Neural progenitor cell (in vitro differentiated cells): ENCODE measurements around the gene TMUB1. TPM values are rescaled to one million over a fixed set of nuclear protein-coding genes. Genes with fewer than 3 reads are reported as not detected.
A peak's percentile ranks its signal among the peaks of the same experiment; 100 is the strongest.

Experiments used
- DNase-seq: peaks from one replicate; pipeline ENCODE4 v3.0.0-alpha.2; 2016; ENCODE audit warnings: low spot score
- H2AFZ ChIP-seq: fragments of 200-600 bp; sonication (generic); replicated peaks from 2 replicates; pipeline ENCODE4 v1.6.1; 2016; ENCODE audit warnings: antibody characterized with exemption
- H3F3A ChIP-seq: fragments of 200-600 bp; sonication (generic); 2 replicates; pipeline ENCODE4 v1.6.1; 2016; ENCODE audit warnings: antibody characterized with exemption, low read depth
- H3K27ac ChIP-seq: fragments of 200-600 bp; sonication (generic); 2 replicates; pipeline ENCODE4 v1.5.1; 2016; ENCODE audit warnings: mild to moderate bottlenecking
- H3K27me3 ChIP-seq: fragments of 200-600 bp; sonication (generic); 2 replicates; pipeline ENCODE4 v1.6.1; 2016; ENCODE audit warnings: mild to moderate bottlenecking, moderate library complexity
- H3K36me3 ChIP-seq: fragments of 200-600 bp; sonication (generic); 2 replicates; pipeline ENCODE4 v1.5.1; 2016
- H3K4me1 ChIP-seq: fragments of 200-600 bp; sonication (generic); 2 replicates; pipeline ENCODE4 v1.6.1; 2016; ENCODE audit warnings: mixed run types
- H3K4me2 ChIP-seq: fragments of 200-600 bp; sonication (generic); 2 replicates; pipeline ENCODE4 v1.6.1; 2016
- H3K4me3 ChIP-seq: fragments of 200-600 bp; sonication (generic); 2 replicates; pipeline ENCODE4 v1.5.1; 2016
- H3K79me2 ChIP-seq: fragments of 200-600 bp; sonication (generic); 2 replicates; pipeline ENCODE4 v1.6.1; 2016; ENCODE audit warnings: low read depth
- H3K9ac ChIP-seq: fragments of 200-600 bp; sonication (generic); 2 replicates; pipeline ENCODE4 v1.6.1; 2016
- H3K9me3 ChIP-seq: fragments of 200-600 bp; sonication (generic); 2 replicates; pipeline ENCODE4 v1.5.1; 2016; ENCODE audit warnings: low read depth
- H4K20me1 ChIP-seq: fragments of 200-600 bp; sonication (generic); 2 replicates; pipeline ENCODE4 v1.6.1; 2016; ENCODE audit warnings: low read depth
- H3K27ac Mint-ChIP-seq: 3 replicates; pipeline ENCODE4 v1.8.0; 2021; ENCODE audit warnings: mixed read lengths
- H3K27me3 Mint-ChIP-seq: 2 replicates; pipeline ENCODE4 v1.8.0; 2022; ENCODE audit warnings: low read depth, mild to moderate bottlenecking, inconsistent platforms, moderate library complexity, mixed read lengths; ENCODE audit not compliant: insufficient read depth
- H3K36me3 Mint-ChIP-seq: 3 replicates; pipeline ENCODE4 v1.8.0; 2021; ENCODE audit warnings: mixed read lengths
- H3K4me1 Mint-ChIP-seq: 3 replicates; pipeline ENCODE4 v1.8.0; 2021; ENCODE audit warnings: mixed read lengths
- H3K4me3 Mint-ChIP-seq: 3 replicates; pipeline ENCODE4 v1.8.0; 2021; ENCODE audit warnings: mild to moderate bottlenecking, moderate library complexity, mixed read lengths
- H3K9me3 Mint-ChIP-seq: 3 replicates; pipeline ENCODE4 v1.8.0; 2020; ENCODE audit warnings: mixed read lengths
- CTCF ChIP-seq: fragments of 200-600 bp; sonication (generic); IDR thresholded peaks from 2 replicates; pipeline ENCODE4 v1.5.1; 2017; ENCODE audit warnings: antibody characterized with exemption, mild to moderate bottlenecking
- EZH2 ChIP-seq: fragments of 200-600 bp; sonication (generic); IDR thresholded peaks from 2 replicates; pipeline ENCODE4 v1.6.1; 2017; ENCODE audit warnings: antibody characterized with exemption, mild to moderate bottlenecking, moderate library complexity
- EZH2phosphoT487 ChIP-seq: fragments of 200-600 bp; sonication (generic); IDR thresholded peaks from 2 replicates; pipeline ENCODE4 v1.6.1; 2017; ENCODE audit warnings: antibody characterized with exemption
- total RNA-seq: library from RNA; depleted of rRNA; stranded (reverse); fragments of >200 nt; gene quantifications from 2 replicates; pipeline ENCODE4 v1.2.3, GENCODE V29; 2015; ENCODE audit warnings: low replicate concordance

TMUB1 gene
- total RNA-seq, 1 donor from 2014 or later = 6.0 TPM

GRCh38 chr7:151057989-151058780 lies 25.1 kb downstream of the TMUB1 start:
- no peak overlapping the region for H3K27ac ChIP-seq
- Mint-ChIP-seq H3K27me3 (peaks cover 16% of the 10 kb centered on the region), H3K27ac (peak overlapping the region; percentile 94), H3K4me1 (peaks cover 46% of the 10 kb centered on the region), H3K4me3 (peak overlapping the region; percentile 94), H3K9me3 (no peaks in the 10 kb centered on the region), H3K36me3 (no peaks in the 10 kb centered on the region)
- H3K9me3 ChIP-seq = no peaks in the 10 kb centered on the region
- peaks cover 39% of the 10 kb centered on the region for H4K20me1 ChIP-seq
- H3K27me3 ChIP-seq = peaks cover 37% of the 10 kb centered on the region
- no peak overlapping the region for H3K9ac ChIP-seq
- peak; percentile 99 for DNase-seq
- H3K4me3 ChIP-seq = peak overlapping the region; percentile 77
- peak overlapping the region; percentile 60 for H2AFZ ChIP-seq
- no peaks in the 10 kb centered on the region for H3K36me3 ChIP-seq
- H3K4me1 ChIP-seq = peaks cover 45% of the 10 kb centered on the region
- TF ChIP-seq CTCF (no peak), EZH2 (no peak)
- peaks cover 7% of the 10 kb centered on the region for H3K79me2 ChIP-seq
- H3F3A ChIP-seq = peaks cover 40% of the 10 kb centered on the region
- peak overlapping the region; percentile 99 for H3K4me2 ChIP-seq

GRCh38 chr7:151057506-151057988 lies 25.7 kb downstream of the TMUB1 start, which contains the start of gene CDK5:
CDK5 (minus strand) TSS chr7:151057897; CDS start chr7:151057848, 49 bp downstream.
- TF ChIP-seq EZH2phosphoT487 = peak; percentile 3
- no peak for TF ChIP-seq CTCF
- Histone ChIP-seq H3K27ac (no peak within 1 kb of the TSS), H2AFZ (peak within 1 kb of the TSS; percentile 60), H3K4me1 (peaks cover 41% of the 10 kb centered on the region), H3K9ac (no peak within 1 kb of the TSS), H3K4me2 (peak within 1 kb of the TSS; percentile 99), H3K9me3 (no peaks in the 10 kb centered on the region), H4K20me1 (peaks cover 37% of the 10 kb centered on the region), H3K36me3 (no peaks in the 10 kb centered on the region), H3K27me3 (peaks cover 33% of the 10 kb centered on the region), H3K4me3 (peak within 1 kb of the TSS; percentile 77), H3F3A (peaks cover 34% of the 10 kb centered on the region), H3K79me2 (peaks cover 7% of the 10 kb centered on the region)
- peaks cover 4% of the 10 kb centered on the region for H3K36me3 Mint-ChIP-seq
- H3K4me3 Mint-ChIP-seq = peak within 1 kb of the TSS; percentile 94
- DNase-seq = no peak
- H3K4me1 Mint-ChIP-seq = peaks cover 46% of the 10 kb centered on the region
- H3K27me3 Mint-ChIP-seq = peaks cover 16% of the 10 kb centered on the region
- peak within 1 kb of the TSS; percentile 94 for H3K27ac Mint-ChIP-seq
- H3K9me3 Mint-ChIP-seq = no peaks in the 10 kb centered on the region

- H3K27me3 ChIP-seq = peaks cover 39% of the 10 kb centered on the region
- no peak overlapping the region for H3K9ac ChIP-seq
- peaks cover 5% of the 10 kb centered on the region for H3K36me3 Mint-ChIP-seq
- peak; percentile 57 for DNase-seq
- peaks cover 7% of the 10 kb centered on the region for H3K79me2 ChIP-seq
- no peaks in the 10 kb centered on the region for H3K36me3 ChIP-seq
- no peak overlapping the region for H3K27ac ChIP-seq
- no peak overlapping the region for H2AFZ ChIP-seq
- peak overlapping the region; percentile 94 for H3K4me3 Mint-ChIP-seq
- no peaks in the 10 kb centered on the region for H3K9me3 ChIP-seq
- H3K4me1 ChIP-seq = peaks cover 34% of the 10 kb centered on the region
- peaks cover 37% of the 10 kb centered on the region for H4K20me1 ChIP-seq
- peaks cover 15% of the 10 kb centered on the region for H3K27me3 Mint-ChIP-seq
- TF ChIP-seq CTCF = no peak
- peak; percentile 72 for TF ChIP-seq EZH2
- peak; percentile 22 for TF ChIP-seq EZH2phosphoT487
- peak overlapping the region; percentile 84 for H3K4me2 ChIP-seq
- peak overlapping the region; percentile 77 for H3K4me3 ChIP-seq
- H3K4me1 Mint-ChIP-seq = peaks cover 42% of the 10 kb centered on the region
- peaks cover 27% of the 10 kb centered on the region for H3F3A ChIP-seq
- H3K9me3 Mint-ChIP-seq = no peaks in the 10 kb centered on the region
- H3K27ac Mint-ChIP-seq = peak overlapping the region; percentile 28
Observed at GRCh38 chr7:151056666-151057505, 26.4 kb downstream of the TMUB1 start.
